ENCODE data around the gene WDR12.
"Not testable (repeated sequence)": the region's sequence is repeated elsewhere in the genome, so short reads cannot be mapped to it uniquely, and the experiment has no call there.

The WDR12 gene

DNA sequence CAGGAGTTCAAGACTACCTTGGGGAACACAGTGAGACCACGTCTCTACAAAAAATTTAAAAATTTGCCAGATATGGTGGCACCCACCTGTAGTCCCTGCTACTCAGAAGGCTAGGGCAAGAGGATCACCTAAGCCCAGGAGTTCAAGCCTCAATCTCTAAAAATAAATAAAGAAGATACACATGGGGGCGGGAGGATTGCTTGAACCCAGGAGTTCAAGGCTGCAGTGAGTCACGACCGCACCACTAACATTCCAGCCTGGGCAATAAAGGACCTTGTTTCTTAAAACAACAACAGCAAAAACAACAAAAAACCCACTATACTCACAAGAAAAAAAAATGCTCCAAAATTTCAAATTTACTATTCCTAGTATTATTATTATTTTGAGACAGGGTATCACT lies 29.9 kb downstream of the WDR12 start:
- TF ChIP-seq, protein P1, sequence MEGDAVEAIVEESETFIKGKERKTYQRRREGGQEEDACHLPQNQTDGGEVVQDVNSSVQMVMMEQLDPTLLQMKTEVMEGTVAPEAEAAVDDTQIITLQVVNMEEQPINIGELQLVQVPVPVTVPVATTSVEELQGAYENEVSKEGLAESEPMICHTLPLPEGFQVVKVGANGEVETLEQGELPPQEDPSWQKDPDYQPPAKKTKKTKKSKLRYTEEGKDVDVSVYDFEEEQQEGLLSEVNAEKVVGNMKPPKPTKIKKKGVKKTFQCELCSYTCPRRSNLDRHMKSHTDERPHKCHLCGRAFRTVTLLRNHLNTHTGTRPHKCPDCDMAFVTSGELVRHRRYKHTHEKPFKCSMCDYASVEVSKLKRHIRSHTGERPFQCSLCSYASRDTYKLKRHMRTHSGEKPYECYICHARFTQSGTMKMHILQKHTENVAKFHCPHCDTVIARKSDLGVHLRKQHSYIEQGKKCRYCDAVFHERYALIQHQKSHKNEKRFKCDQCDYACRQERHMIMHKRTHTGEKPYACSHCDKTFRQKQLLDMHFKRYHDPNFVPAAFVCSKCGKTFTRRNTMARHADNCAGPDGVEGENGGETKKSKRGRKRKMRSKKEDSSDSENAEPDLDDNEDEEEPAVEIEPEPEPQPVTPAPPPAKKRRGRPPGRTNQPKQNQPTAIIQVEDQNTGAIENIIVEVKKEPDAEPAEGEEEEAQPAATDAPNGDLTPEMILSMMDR (IDR thresholded peaks at IDR 0.05; ENCODE audit: extremely low read depth, missing control alignments) = no peak
- no peak for DNase-seq (ENCODE audit: low spot score)

DNA sequence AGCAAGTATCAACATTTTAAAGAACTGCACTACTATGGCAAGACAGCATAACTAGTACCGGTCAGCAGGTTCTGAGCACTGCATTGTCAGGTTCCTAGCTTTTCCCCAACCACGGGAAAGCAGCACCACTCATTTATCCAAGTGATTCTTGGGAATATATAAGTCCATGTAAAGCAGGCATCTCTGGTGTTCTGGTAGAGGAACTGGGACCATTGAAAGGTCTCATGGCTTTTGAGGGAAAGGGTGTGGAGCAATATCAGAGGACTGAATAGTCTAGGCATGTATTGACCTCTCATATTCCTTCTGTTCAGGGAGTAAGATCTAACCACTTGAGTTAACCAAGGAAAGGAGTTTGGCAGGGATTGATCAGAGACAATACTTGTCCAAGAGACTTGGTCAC lies 33.8 kb downstream of the WDR12 start:
- TF ChIP-seq, protein P1 (IDR thresholded peaks at IDR 0.05; ENCODE audit: extremely low read depth, missing control alignments) = no peak
- no peak for DNase-seq (ENCODE audit: low spot score)

DNA sequence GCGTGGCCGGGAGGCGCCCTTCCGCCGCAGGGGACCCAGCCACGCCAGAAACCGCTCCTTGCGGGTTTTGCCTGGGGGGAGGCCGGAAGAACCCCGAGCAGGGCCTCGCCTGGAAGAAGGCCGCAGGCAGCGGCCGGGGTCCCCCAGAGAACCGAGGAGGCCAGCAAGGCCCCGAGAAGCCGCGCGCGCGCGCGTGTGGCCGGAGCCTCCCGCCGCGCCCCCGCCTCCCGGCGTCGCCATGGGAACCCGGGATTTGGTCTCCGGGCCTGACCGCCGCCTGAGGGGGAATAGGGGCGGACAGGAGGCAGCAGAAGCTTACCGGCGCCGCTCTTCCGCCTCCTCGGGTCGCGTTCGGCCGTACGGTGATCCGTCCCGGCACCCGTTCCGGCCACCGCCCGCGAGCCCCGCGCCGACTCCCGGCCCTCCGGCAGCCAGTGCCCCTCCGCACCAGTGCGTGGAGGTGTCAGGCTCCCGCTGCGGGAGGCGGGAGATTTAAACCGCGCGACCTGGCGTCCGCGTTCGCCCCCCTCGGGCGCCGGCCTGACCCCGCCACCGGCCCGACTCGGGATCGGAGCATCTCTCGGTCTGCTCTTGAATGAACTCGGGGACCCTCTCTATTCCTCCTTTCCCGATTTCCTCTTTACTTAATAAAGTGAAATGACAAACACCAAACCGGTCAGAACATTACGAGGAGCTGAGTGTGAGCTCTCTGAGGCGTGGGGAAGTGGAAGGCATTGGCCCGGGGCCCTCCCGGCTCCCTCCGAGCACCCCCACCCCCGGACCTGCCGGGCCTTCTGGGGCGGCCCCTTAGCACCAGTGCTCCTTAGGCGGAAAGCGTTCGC lies 40.0 kb downstream of the WDR12 start, which contains the start of gene ICA1L:
Gene ICA1L (minus strand): TSS at position 467 of the 842 bp plus-strand sequence. CDS start 42,757 bp downstream, outside the sequence.
- TF ChIP-seq, protein P1 (IDR thresholded peaks at IDR 0.05; ENCODE audit: extremely low read depth, missing control alignments) = no peak
- DNase-seq (ENCODE audit: low spot score) = peak; percentile 84

DNA sequence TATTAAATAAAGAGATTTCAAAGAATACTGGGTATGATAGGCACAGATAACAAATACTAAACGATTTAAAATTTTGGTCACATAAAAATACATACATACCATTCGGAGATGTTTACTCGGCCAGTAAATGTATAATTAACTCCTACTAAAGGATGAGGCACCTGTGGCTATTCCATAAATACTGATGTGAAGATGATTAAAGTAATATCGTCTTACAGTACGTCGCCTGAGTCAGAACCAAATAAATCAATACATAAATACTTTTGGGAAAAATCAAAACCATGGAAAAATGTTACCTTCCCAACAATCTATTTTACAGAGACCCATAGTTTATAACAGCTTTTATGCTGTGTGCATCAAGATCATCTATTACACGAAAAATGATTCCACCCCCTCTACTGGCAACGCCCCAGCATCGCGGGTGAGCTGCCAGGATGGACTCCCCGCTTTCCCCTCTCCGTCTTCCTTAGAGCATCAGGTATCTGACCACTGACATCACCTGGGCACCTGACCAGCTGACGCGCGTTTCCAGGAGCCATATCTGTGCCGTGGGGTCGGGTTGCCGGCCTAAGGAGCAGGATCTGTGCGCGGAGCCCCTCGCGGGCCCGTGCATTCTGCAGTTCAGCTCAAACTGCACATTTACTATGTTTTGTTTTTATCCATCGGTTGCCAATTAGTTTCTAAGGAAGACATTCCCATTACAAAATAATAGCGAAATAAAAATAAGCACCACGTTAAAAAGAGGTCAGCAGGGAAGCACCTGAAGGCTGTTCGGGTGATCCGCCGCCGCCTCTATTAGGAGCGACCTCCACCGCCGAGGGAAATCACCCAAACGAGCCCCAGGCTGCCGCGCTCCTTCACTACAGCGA lies 40.8 kb downstream of the WDR12 start:
- TF ChIP-seq, protein P1 (IDR thresholded peaks at IDR 0.05; ENCODE audit: extremely low read depth, missing control alignments) = peak; percentile 57
- peak; percentile 83 for DNase-seq (ENCODE audit: low spot score)

DNA sequence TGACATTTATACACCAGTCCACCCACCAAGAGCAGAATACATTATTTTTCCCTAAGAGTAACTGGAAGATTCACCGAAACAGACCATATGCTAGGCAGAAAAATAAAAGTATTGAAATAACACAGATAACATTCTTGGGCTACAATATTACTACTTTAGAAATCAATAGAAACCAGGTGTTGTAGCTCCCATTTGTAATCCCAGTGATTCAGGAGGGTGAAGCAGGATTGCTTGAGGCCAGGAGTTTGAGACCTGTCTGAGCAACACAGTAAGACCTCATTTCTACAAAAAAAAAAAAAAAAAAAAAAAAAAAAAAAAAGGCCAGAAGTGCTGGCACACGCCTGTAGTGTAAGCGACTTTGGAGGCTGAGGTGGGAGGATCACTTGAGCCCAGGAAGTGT lies 49.5 kb downstream of the WDR12 start:
- no peak for DNase-seq (ENCODE audit: low spot score)
- TF ChIP-seq, protein P1 (IDR thresholded peaks at IDR 0.05; ENCODE audit: extremely low read depth, missing control alignments) = no peak

DNA sequence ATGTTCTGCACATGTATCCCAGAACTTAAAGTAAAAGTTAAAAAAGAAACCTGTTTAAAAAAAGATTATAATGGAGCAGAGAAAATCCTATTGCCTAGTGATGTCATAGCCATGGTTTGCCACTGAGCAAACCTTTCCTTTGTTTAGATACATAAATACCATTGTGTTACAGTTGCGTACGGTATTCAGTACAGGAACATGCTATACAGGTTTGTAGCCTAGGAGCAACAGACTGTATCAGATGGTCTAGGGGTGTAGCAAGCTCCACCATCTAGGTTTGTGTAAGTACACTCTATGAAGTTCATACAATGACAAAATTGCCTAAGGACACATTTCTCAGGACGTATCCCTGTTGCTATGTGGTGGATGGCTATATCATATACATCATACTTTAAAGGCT lies 52.9 kb downstream of the WDR12 start:
- TF ChIP-seq, protein P1 (IDR thresholded peaks at IDR 0.05; ENCODE audit: extremely low read depth, missing control alignments) = no peak
- DNase-seq (ENCODE audit: low spot score) = no peak

DNA sequence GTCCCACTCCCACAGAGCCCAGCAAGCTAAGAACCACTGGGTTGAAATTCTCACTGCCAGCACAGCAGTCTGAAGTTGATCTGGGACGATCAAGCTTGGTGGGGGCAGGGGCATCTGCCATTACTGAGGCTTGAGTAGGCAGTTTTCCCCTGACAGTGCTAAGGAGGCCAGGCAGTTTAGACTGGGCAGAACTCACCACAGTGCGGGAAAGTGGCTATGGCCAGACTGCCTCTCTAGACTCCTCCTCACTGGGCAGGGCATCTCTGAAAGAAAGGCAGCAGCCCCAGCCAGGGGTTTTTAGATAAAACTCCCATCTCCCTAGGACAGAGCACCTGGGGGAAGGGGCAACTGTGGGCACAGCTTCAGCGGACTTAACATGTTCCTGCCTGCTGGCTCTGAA lies 62.1 kb downstream of the WDR12 start:
- not testable (repeated sequence) for DNase-seq (ENCODE audit: low spot score)

All from GM20000 (cell line).